ENCODE measurements around the gene CDX1.

CDX1 gene

GRCh38 chr5:150184990-150185912, 18.7 kb downstream of the CDX1 start:
- DNase-seq, result no peak

DNA sequence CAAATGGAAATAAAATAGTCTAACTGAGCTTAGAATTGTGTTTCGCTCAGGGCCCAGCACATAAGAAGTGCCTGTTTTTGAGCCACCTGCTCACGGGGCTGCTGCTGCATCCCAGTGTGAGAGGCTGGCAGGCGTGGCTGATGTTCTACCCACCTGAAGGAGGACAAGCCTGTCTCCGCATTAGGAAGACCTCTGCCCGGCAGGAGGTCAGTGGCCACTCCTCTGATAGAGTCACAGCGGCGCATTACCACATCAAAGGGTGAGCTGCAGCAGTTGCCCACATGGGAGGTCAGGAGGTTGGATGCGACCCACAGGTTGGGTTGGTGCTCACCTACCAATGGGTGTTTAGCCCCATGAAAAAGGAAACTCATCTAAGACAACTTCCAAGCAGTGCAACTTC, 19.6 kb downstream of the CDX1 start:
- no peak for DNase-seq

DNA sequence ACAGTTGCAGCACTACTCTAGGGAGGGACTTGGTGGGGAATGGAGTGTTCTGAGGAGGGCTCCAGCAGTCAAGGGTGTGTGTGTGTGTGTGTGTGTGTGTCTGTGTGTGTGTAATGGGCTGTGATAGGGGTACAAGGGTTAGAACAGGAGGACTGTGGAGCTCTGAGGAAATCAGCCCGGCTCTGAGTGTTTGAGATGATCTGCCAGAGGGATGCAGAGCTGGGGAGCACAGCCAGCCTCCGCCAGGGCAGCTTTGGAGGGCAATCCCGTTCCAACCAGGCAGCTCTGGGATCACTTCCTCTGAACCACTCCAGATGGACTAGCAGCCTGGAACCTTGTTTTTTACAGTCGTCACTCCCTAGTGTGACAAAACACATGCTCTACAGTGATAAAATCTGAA, 20.3 kb downstream of the CDX1 start:
- DNase-seq, result no peak

DNA sequence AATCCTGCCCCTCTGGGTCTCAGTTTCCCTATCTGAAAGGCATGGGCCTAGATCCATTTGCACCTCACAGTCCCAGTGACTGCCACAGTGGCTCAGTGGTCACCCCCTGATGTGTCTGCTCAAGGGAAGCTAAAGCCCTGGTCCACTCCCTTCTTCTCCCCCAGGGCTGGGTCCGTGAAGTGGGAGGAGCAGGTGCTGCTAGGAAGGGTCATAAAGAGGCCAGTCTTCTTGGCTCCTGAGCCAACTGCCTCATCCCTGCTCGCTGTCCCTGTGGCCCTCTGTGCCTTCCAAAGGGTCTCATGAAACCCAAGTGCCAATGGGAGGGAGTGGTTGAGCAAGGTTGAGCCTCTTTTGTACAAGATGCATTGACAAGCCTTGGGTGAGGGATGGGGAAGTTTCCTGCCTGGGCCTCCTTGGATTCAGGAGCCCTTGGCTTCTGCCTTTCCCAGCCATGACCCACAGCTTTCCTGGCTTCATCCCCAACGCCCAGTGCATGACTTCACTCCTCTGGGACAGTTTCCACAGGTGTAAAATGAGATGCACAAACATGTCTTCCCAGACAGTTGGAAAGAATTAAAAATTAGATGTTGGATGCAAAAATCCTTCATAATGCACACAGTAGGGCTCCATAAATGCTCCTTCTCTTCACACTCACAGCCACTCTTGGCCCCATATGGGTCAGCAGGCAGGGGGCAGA, 21.7 kb downstream of the CDX1 start:
- no peak for DNase-seq

DNA sequence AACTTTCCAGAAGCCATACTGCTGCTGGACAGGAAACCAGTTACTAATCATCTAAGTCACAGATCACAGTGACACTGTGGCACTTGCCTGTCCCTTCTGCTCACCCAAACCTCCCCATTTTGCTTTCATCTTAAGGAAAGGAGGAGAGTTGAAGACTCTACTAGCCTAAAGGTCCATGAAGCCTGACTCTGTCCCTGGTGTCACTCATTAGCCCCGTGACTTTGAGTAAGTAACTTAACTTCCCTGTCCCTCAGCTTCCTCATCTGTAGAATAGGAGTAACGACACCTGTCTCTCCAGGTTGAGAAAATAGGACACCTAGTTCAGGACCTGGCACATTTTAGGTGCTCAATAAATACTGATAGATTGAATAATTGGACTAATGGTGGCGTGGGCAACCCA, 22.7 kb downstream of the CDX1 start:
- no peak for DNase-seq

GRCh38 chr5:150189728-150190502, 23.3 kb downstream of the CDX1 start, which contains the start of gene SLC6A7:
Gene SLC6A7 (plus strand): TSS chr5:150190062. CDS start chr5:150190328, 266 bp downstream.
- no peak for DNase-seq

DNA sequence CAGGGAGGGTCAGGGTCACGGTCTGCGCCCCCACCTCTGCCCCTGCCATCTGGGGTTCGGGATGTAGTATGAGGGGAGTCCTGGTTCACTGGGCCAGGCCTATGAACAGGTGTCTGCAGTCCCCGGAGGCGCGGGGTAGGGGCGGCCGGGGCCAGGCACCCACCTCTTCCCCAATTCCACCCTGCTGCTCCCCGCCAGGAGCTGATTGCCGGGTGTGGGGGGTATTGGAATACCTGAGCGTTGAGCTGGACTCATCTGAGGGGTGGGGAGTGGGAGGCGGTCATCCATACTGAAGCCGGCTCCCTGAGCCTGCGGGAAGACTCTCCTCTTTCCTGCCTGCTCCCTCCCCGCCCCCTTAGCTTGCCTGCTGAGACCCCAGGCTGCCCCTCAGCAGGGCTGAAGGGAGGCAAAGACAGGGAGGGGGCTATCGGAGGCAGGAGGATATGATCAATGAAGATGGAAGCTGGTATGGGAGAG, 24.0 kb downstream of the CDX1 start:
- no peak for DNase-seq

DNA sequence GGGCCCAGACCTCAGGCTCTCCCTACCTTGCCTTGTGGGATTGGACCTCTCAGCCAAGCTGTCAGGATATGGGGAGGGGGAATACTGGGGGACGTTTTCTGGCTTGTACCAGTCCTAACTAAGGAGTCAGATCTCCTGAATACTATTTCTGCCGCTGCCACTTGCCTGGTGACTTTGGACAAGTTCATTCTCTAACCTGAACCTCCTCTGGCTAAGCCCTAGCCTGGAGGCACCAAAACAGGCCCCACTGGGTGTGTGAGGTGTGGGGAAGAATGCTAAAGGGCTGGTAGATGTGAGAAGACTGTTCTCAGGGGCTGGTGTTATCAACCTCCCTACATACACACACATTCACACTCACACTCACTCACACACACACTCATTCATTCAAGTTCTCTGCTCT, 24.4 kb downstream of the CDX1 start:
- no peak for DNase-seq

DNA sequence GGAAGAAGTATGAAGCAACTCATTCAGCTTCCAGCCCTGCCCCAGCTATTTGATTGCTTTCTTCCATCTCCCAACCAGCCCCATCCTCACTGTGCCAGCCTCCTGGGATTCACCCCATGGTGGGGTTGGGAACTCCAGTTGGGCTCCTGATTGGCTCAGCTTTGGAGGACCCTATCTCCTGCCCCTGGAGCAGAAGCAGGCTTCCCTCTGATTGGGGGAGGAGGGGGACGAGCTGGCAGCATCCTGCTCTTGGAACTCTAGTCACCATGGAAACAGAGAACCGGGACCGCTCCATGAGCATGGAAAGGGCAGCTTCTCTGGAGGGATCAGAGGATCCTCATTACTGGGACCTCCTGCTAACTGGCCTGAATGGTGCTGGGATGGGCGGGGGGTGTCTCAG, 25.9 kb downstream of the CDX1 start:
- DNase-seq, result no peak

DNA sequence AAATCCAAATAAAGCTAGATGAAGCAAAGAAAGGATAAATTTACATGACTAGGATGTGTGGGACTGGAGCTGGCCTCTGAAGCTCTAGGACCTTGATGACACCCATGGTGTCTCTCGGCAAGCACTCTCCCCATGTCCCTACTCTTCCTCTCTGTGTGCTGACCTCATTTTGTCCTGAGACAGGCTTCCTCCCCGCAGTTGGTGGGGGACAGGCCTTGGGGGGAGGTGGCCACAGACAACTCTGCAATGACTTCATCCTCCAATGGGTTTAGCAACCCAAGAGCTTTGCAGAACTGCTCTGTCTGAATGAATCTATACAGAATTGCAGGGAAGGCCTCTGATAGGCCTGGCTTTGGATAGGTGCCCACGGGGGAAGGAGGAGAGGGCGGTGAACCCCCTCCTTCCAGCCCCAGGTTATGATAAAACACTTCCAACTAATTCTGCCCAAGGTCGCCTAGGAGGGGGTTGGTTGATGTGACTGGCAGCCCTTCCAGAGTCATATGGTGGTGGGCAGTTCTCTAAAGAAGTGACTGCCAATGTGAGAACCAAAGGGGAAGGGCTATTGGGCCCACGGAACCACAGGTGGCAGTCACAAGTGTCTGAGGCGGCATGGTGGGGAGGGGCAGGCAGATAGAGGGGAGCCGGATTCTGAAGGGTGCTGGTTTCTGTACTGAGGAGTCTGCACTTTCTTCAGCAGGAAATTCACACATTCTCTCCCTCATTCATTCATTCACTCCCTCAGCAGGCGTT, 29.3 kb downstream of the CDX1 start:
- DNase-seq, result no peak

GRCh38 chr5:150196514-150196913, 29.9 kb downstream of the CDX1 start:
- DNase-seq, result no peak

DNA sequence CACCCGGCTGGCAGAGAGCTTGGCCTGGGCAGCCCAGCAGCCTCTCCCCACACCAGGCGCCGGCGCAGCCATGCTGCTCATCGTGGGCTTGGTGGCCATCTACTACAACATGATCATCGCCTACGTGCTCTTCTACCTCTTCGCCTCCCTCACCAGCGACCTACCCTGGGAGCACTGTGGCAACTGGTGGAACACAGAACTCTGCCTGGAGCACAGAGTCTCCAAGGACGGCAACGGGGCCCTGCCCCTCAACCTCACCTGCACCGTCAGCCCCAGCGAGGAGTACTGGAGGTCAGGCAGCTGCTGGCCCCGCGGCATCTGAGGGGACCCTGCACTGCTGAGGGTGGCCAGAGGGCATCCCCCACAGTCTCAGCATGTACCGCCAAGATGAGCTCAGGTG, 30.4 kb downstream of the CDX1 start:
- no peak for DNase-seq

DNA sequence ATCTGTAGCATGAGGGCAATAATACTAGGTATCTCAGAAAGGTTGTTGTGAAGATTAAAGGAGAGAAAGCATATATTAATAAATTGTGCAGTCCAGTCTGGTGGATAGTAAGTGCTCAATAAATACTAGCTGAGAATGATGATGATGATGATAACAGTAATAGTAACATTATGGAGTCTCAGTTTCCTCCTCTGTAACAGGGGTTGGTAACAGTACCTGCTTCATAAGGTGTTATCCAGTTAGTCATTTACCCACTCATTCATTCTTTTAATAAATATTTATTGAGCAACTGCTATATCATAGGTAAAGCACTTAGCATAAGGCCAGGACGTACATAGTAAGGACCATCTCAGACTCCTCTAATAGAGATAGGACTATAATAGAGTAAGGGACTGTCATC, 30.9 kb downstream of the CDX1 start:
- DNase-seq, result no peak

GRCh38 chr5:150202501-150202900, 35.9 kb downstream of the CDX1 start:
- DNase-seq, result no peak

DNA sequence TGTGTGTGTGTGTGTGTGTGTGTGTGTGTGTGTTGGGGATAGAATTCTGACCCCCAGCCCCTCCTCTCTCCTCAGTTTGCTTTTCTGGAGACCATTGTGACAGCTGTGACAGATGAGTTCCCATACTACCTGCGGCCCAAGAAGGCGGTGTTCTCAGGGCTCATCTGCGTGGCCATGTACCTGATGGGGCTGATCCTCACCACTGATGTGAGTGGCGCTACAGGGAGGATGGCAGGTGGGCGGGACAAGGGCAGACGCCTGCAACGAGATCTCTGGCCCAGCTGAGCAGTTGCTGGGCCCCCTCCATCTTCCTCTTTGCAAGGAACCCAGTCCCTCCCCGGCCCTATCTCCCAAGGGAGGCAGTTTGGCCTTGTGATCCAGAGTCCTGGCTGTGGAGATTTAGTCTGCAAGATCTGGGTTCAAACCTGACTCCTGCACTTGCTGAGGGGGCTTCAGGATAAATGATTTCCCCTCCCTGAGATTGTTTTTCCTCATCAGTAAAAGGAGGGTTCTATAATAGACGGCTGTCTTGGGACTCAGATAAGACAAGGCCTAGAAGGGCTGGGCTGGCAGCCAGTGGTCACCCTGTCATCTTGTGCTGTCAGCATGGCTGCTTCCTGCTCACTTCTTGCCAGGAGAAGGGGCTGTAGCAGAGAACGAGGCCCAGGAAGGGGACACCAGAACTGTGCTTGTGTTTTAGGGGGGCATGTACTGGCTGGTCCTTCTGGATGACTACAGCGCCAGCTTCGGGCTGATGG, 37.4 kb downstream of the CDX1 start:
- no peak for DNase-seq

DNA sequence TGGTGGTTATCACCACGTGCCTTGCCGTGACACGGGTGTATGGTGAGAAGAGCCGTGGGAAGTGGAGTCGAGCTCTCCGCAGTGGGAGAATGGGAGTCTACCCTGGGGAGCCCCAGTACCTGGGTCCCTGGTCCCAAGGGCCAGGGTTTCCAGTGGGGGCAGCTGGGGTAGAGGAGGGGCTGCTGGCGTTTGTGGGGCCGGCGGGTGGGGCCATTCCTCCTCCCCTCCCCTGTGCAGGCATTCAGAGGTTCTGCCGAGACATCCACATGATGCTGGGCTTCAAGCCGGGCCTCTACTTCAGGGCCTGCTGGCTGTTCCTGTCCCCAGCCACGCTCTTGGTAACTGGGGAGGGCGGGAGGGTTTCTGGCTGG, 38.0 kb downstream of the CDX1 start:
- DNase-seq, result no peak

DNA sequence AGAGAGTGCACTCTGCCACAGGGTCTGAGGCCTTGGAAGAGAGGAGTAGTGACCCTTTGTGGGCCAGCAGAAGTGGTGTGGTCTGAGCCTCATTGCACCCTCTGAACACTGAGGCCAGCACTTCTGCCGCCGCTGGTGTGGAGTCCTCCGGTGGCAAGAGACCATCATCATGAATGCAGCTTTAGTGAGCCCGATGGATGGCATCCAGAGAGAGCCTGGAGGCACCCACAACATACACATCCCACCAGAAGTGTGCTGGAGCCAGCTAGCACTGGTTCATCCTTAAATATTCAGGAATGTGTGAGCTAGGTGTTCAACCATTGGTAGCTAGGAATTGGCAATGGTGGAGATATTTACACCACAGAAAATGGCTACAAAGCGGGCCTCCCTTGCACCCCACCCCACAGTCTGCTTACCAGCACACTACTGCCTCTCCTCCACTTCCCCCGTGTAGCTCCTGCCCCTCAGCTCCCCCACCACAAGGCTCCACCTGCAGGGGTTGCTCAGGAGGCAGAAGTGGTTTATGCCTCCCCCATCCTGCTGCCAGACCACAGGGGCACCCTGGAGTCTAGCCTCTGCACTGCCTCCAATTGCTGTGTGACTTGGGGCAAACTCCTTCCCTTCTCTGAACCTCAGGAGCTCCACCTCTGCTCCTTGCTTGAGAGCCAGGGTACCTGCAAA, 39.7 kb downstream of the CDX1 start:
- no peak for DNase-seq

GRCh38 chr5:150206779-150207115, 40.2 kb downstream of the CDX1 start:
- DNase-seq, result no peak

DNA sequence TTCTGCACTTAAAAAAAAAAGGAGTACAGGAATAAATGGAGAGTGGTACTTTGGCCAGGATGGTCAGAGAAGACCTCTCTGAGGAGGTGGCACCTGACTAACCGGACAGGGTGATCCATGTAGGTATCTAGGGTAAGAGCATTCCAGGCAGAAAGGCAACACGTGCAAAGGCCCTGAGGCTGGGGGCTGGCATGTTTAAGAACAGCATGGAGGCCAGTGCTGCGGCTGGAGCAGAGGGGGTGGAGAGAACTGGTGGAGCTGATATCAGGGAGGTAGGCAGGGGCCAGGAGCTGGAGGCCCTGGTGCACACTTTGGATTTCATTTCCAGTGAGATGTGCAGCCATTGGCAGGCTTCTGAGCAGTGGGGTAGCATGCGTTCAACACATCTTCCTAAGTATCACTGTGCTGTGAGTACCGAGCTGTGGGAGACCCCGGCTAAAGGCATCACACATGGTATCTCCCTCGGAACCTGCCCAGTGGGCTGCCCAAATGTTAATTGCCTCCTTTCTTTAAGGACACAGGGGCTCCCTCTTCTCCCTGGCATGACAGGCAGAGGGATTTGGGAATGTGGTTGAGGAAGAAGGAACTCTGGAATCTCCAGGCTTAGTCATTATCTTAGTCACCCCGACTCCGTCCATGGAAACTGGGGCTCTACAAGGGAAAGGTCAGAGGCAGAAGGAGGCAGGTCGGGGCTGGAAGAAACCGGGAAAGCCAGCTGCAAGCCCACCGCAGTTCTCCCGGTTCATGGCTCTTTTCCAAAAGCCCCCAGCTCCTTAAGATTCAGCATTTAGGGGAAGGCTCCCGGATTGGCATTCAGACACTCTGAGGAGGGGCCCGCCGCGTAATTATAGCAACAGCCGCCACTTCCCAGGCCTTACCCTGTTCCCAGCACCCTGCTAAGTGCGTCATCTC, 41.9 kb downstream of the CDX1 start:
- DNase-seq, result peak; percentile 63

- DNase-seq, result peak; percentile 51
These were observed 42.6 kb downstream of the CDX1 start for GRCh38 chr5:150209099-150209635.

Data from fibroblast of skin of scalp (primary cell).